ENCODE measurements around the gene ABCC5. TPM values are rescaled to one million over a fixed set of nuclear protein-coding genes. Genes with fewer than 3 reads are reported as not detected.

The ABCC5 gene
- polyA plus RNA-seq, 3 donors from 2014 or later: 11.3 to 12.7 (median 11.5) TPM

- no peak for DNase-seq
- H3K27ac Mint-ChIP-seq: no peak overlapping the region
- H3K36me3 Mint-ChIP-seq: peaks cover 0 to 1% (median 0%) of the 10 kb centered on the region in 3 donors
- H3K9me3 Mint-ChIP-seq: no peaks in the 10 kb centered on the region
- H3K4me1 Mint-ChIP-seq: peaks cover 33 to 61% of the 10 kb centered on the region in 2 donors
- H3K4me3 Mint-ChIP-seq: no peak overlapping the region
- no peaks in the 10 kb centered on the region for H3K27me3 Mint-ChIP-seq (ENCODE audit: low read depth in 3 of 3)
Observed at GRCh38 chr3:183873914-183874313, 143.8 kb downstream of the ABCC5 start.

DNA sequence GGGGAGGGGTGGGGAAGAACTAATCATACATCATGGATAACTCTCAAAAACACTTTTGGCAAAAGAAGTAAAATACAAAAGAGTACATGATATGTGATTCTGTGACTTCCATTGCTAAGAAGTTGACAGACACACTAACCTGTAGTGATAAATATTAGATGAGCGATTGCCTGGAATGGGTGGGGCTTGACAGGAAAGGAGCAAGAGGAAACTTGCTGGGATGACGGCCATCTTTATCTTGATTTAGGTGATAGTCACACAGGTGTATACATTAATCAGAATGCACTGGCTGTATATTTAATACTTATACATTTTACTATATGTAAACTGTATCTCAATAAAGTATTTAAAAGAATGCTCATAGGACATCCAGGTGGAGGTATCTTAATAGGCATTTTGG lies 146.1 kb downstream of the ABCC5 start:
- H3K4me3 Mint-ChIP-seq: no peak overlapping the region
- H3K9me3 Mint-ChIP-seq: no peaks in the 10 kb centered on the region
- no peak overlapping the region for H3K27ac Mint-ChIP-seq
- DNase-seq: no peak
- peaks cover 0 to 4% (median 0%) of the 10 kb centered on the region in 3 donors for H3K36me3 Mint-ChIP-seq
- H3K27me3 Mint-ChIP-seq (ENCODE audit: low read depth in 3 of 3): no peaks in the 10 kb centered on the region
- H3K4me1 Mint-ChIP-seq: peaks cover 25 to 45% of the 10 kb centered on the region in 2 donors

GRCh38 chr3:183870563-183870962 lies 147.1 kb downstream of the ABCC5 start:
- Mint-ChIP-seq H3K4me3 (no peak overlapping the region), H3K36me3 (peaks cover 0 to 9% (median 1%) of the 10 kb centered on the region in 3 donors), H3K27ac (peak overlapping the region in 3 of 6 donors; percentile 1 to 68 (median 3)), H3K4me1 (peaks cover 25 to 42% of the 10 kb centered on the region in 2 donors), H3K27me3 (ENCODE audit: low read depth in 3 of 3) (no peaks in the 10 kb centered on the region), H3K9me3 (no peaks in the 10 kb centered on the region)
- no peak for DNase-seq

Other genes with a start within 250 kb of the ABCC5 start
- gene MAP6D1, start 192.3 kb downstream of the ABCC5 start, polyA plus RNA-seq: not detected
- gene PARL, start 133.0 kb downstream of the ABCC5 start, polyA plus RNA-seq: 100 to 1,000 TPM in 2 of 3 donors, 10 to 100 TPM in 1; 82.7 to 180 (median 120) TPM
- not detected for gene HTR3D, start 13.9 kb upstream of the ABCC5 start, polyA plus RNA-seq
- not detected for gene HTR3C, start 35.2 kb upstream of the ABCC5 start, polyA plus RNA-seq
- not detected for gene HTR3E, start 79.2 kb upstream of the ABCC5 start, polyA plus RNA-seq
- 10 to 100 TPM; 34.6 to 51.5 (median 50.2) TPM for gene EIF2B5, start 117.5 kb upstream of the ABCC5 start, polyA plus RNA-seq
- gene DVL3, start 137.5 kb upstream of the ABCC5 start, polyA plus RNA-seq: 10 to 100 TPM; 12.7 to 13.4 (median 13.2) TPM
- gene AP2M1, start 157.0 kb upstream of the ABCC5 start, polyA plus RNA-seq: 100 to 1,000 TPM; 270 to 364 (median 329) TPM
- 10 to 100 TPM; 19.1 to 47.1 (median 28.9) TPM for gene ABCF3, start 168.3 kb upstream of the ABCC5 start, polyA plus RNA-seq
- not detected for gene VWA5B2, start 211.7 kb upstream of the ABCC5 start, polyA plus RNA-seq
- 10 to 100 TPM; 35.7 to 62.5 (median 46.8) TPM for gene ALG3, start 231.1 kb upstream of the ABCC5 start, polyA plus RNA-seq
- 1 to 10 TPM; 1.7 to 5.4 (median 3.3) TPM for gene EEF1AKMT4, start 231.8 kb upstream of the ABCC5 start, polyA plus RNA-seq
- not detected for gene CAMK2N2, start 243.7 kb upstream of the ABCC5 start, polyA plus RNA-seq

All from immature natural killer cell (primary cell).